GM18951 (cell line): Measurements from ENCODE around the gene NALCN.

Source experiments
- POLR2A ChIP-seq: IDR thresholded peaks from 4 replicates; pipeline ENCODE4 v1.6.1; 2011; ENCODE audit warnings: mild to moderate bottlenecking; ENCODE audit not compliant: insufficient read length, insufficient read depth; ENCODE audit errors: extremely low read depth
- in situ Hi-C: fragments of 300-500 bp; cut with MboI; formaldehyde crosslinking; loops from one replicate; pipeline ENCODE4 v1.12.0; 2022; ENCODE audit warnings: low sequenced_read_pairs, mixed read lengths, inconsistent platforms; ENCODE audit not compliant: unreplicated experiment

NALCN gene

DNA sequence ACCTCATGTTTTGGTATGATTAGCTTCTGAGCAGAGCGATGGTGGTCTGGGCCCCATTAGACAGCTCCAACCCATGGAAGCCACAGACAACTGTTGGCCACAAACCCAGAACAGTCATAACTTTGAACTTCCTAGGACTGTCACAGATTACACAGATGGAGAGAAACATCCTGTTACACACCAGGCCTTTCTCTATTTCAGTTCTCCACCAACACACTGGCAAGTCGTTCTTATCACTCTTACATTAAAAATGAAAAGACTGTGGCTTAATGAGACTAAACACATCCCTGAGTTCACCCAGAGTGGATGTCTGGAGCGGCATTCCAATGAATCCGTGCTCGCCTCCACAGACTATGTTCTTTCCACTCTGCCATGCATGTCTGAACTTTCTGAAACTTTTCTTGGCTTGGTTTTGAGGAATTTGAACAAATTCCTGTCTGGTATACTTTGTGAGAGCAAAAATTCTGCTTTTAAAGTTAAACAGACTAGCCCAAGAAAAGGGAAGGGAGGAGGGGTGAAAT lies 109.1 kb downstream of the NALCN start:
- in situ Hi-C loops: no loop called here

DNA sequence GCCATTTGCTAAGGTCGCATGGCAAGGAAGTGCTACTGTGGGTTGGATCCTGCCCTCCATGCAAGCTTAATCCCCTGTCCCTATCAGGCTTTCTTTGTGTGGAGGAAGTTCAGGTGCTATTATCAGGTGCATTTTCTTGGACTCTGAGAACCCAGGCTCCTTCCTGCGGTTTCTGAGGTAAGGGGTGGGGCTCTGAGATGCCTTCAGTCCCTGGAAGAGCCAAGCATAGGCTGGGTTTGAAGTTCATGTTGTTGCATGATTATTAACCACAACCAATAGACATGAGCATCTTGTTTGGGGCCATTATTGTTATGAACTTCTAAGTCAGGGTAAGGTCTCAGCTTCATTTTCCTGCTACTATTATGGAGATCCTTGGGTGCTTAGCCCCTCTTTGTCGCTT lies 109.5 kb downstream of the NALCN start:
- no peak for TF ChIP-seq POLR2A
- in situ Hi-C loops: no loop called here

More for the DNA sequence above, 109.1 kb downstream of the NALCN start:
- TF ChIP-seq POLR2A: no peak

DNA sequence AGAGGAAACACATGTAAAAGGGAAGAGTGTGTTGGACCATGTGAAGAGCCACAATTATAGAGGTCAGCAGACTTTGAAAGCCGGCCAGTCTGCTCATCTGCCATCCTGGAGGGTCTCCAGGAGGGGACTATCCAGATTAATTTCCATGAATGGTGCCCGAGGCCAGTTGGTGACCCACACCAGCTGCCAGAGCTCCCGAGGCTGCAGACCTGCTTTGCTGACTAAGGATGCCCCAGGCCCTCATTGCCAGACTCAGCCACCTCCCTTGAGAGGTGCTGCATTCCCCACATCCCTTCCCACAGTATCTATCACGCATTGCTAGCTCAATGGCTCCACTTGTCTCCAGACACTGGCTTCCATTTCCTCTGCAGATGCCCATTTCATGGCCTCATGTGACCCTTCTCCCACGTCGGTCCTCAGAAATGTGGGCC lies 110.3 kb downstream of the NALCN start:
- TF ChIP-seq POLR2A: no peak
- in situ Hi-C loops: no loop called here

DNA sequence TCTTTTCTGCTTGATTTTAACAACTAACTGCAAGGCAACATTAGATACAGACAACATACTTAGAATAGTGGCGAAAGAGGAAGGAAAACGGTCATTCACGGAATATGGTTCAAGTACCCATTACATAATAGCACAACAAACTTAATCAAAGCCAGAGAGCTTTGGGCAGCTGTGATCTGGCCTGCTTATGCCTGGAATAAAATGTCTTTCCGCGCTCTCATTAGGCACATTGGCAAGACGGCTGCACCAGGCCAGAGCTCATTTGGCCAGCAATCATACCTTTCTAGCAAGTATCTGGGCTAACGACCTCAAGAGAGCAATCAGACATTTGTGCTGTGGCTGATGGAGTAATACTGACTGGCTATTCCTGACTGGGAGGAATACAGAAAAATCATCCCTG lies 112.8 kb downstream of the NALCN start:
- no peak for TF ChIP-seq POLR2A
- in situ Hi-C loops: no loop called here

DNA sequence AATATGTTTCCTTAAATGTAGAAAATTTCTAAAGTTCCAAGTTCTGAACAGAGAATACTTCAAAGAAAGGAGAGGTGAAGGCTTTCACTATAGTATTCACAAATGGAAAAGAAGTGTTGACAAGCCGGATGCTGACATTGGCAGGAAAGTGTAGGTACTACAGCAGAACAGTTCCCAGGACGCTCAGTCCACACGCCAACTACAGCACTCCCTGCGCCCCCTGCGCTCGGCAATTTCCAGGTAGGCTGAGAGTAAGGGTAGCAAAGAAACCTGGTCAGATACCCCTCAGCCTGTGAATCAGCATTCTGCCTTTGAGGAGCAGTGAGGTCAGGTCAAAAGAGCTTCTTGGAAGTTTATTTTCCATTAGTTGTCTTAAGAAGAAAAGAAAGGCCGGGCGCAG lies 115.3 kb downstream of the NALCN start:
- no peak for TF ChIP-seq POLR2A
- in situ Hi-C loops: no loop called here

DNA sequence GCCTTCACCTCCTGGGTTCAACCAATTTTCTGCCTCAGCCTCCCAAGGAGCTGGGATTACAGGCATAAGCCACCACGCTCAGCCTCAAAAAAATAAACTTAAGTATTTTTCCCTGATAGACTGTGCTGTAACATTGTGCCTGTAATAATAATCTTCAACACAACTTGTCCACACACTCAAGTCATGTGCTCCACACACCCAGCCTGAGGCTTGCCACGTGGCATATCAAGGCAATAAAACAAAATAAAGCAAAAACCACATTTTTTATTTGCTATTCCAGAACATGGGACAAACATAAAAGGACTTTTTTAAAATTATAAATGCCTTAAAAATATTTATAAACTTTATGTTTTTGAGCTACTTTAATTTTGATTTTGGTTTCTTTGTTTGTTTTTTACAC lies 115.8 kb downstream of the NALCN start:
- TF ChIP-seq POLR2A: no peak
- in situ Hi-C loops: no loop called here

DNA sequence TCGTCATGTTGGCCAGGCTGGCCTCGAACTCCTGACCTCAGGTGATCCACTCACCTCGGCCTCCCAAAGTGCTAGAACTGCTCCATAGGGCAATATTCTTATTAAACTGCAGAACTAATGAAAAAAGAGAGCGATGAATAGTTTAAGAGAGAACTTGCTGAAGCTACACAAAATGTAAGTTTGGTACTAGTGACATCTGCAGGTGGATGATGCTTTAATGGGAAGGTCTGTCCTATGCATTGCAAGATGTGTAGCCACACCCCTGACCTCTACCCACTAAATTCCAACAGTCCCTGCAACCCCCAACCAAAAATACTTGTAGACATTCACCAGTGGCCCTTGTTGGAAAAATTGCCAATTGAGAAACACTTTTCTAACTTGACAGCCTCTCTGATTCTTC lies 117.8 kb downstream of the NALCN start:
- TF ChIP-seq POLR2A: no peak
- in situ Hi-C loops: no loop called here

DNA sequence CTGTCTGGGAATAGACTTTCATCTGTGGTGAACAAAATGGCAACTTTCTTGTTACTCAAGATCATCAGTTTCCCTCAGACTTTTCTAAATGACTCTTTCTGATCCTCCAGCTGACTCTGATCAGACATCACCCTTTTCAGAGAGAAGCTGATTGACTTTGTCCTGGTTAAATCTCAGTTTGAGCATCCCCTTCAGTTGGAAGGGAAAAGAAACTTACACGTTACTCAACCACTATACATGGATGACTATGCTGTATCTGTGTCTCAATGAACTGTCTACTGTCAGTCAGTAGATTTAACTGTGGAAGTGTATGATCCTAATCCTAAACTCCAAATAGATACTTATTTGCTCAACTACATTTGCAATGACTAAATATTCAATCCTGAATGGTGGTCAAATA lies 118.5 kb downstream of the NALCN start:
- TF ChIP-seq POLR2A: no peak
- in situ Hi-C loops: no loop called here

DNA sequence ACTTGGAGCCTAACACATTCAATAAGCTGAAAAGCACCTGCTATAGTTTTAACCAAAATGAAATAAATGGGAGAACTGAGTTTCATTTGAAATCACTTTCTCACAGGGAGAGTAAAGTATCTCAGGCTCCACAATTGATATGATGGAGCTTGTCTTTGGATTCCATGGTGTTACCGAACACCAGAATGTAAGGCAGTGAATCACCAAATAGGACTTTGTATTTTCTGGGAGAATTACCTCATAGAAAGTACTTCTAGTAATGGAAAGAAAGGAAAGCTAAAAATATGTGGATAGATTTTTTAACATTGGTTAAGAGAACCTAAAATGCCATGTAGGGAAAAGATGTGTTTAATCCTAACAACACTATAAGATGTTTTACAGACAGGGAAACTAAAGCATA lies 123.6 kb downstream of the NALCN start:
- in situ Hi-C loops: no loop called here
- no peak for TF ChIP-seq POLR2A

DNA sequence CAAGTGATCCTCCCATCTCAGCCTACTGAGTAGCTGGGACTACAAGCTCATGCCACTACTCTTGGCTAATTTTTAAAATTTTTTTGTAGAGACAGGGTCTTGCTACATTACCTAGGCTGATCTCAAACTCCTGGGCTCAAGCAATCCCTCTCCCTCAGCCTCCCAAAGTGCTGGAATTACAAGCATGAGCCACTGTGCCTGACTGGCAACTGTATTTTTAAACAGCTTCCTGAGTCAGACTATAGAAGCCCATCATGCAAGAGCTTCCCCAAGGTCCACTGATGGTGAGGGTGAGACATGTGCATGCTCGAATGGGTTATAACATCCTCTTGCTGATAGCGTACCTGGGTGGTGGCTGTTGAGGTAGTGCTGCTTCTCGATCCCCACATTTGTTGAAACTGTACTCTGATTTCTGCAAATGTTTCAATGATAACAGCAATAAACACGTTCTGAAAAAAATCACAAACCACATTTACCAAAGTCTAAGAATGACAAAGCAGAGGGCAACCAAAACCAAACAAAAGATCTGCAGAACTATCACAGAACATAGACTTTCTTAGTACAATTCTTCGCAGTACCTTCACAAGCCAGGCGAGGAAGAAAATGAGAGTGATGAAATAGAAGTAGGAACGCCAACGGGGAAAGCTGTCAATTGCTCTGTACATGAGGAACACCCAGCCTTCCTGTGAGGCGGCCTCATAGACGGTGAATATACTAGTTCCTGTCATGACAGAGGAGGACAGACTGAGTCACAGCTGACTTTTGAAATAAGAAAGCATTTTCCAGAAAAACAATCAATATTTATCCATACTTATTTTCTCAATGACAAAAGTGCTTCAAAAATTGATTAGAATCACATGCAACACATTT lies 124.4 kb downstream of the NALCN start:
- TF ChIP-seq POLR2A: no peak
- in situ Hi-C loops: no loop called here

DNA sequence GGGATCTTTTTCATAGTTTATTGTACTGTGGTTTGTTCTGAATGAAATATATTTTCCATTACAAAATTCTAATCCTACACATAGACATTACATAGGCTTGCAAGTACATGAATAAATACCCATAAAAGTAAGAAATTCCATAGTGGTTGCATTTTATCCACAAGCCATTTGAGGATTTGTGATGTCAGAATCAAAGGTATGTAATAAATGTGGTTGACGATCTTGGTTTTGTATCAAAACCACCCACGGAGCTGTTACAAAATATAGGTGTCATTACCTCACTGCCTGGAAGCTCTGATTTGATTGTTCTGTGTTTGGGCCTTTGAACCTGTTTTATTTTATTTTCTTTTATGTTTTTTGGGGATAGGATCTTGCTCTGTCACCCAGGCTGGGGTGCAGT lies 125.1 kb downstream of the NALCN start:
- no peak for TF ChIP-seq POLR2A
- in situ Hi-C loops: no loop called here

DNA sequence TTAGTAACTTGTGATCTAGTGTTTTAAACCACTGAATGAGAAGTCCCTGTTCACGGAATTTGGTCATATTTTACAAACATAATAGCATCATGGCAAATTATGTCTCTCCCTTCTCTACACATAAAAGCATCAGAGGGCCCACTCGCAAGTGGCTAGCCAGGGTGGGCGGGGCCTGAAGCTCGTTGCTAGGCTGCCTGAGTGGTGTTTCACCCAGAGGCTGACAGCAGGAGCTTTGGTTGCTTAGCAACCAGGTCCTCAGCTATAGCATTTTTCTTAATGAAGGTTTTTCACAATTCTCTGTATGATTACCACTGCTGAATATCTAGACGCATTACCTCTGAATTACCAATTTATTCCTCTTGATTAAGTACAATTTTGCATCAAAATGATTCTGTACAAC lies 126.5 kb downstream of the NALCN start:
- TF ChIP-seq POLR2A: no peak
- in situ Hi-C loops: no loop called here

DNA sequence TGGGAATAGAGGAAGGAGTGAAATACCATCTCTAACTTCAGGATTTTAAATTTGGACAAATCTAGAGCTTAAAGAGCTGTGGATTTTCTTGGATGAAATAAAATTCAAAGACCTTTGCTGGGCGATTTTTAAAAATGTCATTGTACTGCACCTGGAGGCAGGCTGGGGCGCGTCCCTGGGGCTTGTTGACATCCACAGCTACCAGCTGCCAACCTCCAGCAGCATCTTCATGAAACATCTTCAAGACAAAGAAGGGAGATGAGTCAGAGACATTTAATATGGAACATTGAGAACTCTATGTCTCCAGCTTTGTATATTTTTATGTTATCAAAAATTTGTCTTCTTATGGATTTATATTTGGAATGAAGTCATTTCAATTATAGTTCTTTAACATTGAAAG lies 132.5 kb downstream of the NALCN start:
- in situ Hi-C loops: no loop called here

DNA sequence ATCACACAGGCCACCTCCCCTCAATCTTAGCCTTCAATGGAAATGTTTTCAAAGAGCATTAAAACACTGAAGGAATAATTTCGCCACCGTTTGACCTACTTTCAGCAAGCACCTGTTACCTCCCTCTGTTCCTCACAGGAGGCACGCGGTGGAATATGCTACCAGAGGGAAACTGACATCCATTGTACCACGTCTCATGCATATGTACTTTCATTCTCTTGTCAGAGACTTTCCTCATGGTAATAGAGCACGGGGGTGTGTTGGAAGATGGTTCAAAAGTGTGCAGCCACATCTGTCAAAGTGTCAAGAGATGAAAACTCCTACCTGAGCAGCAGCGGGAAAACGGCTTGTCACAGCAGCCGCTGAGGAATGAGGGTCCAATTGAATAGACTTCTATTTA lies 143.4 kb downstream of the NALCN start:
- TF ChIP-seq POLR2A: no peak
- in situ Hi-C loops: no loop called here

More for the DNA sequence above, 132.5 kb downstream of the NALCN start:
- TF ChIP-seq POLR2A: no peak

DNA sequence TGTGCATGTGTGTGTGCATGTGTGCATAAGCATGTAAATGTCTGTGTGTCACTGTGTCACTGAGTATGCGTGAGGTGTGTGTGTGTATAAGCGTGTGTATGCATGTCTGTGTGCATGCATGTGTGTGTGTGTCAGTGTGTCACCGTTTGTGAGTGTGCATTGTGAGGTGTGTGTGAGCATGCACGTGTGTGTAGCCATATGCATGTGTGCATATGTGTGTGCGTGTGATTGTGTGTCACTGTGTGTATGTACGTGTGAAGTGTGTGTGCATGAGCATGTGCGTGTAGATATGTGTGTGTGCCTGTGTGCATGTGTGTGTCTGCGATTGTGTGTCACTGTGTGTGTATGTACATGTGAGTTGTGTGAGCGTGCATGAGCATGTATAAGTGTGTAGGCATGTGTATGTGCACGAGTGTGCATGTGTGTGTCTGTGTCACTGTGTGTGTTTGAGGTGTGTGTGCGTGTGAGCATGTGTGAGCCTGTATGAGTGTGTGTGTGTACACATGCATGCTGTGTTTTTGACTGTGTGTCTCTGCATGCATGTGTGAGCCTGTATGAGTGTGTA lies 144.5 kb downstream of the NALCN start:
- TF ChIP-seq POLR2A: no peak
- in situ Hi-C loops: no loop called here

DNA sequence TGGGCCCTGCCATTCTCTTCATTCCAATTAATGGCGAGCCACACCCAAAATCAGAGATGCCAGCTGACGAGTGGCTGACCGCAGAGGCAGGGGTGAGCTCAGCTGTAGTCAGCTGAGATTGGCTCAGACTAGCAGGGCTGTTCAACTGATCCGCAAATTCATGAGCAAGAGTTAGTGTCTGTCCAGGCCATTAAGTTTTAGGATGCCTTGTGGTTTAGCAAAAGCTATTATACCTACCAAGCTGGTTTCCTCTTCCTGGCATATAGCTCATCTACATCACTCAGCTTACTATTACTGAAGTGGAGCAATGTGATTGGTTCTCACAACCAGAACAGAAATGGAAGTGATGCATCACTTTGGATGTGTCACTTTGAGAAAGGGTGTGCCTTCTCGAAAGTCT lies 148.7 kb downstream of the NALCN start:
- no peak for TF ChIP-seq POLR2A
- in situ Hi-C loops: no loop called here
